ENCODE results near the gene CTDP1. TPM values are rescaled to one million over a fixed set of nuclear protein-coding genes. Genes with fewer than 3 reads are reported as not detected.
"Not testable (repeated sequence)": the region's sequence is repeated elsewhere in the genome, so short reads cannot be mapped to it uniquely, and the experiment has no call there.

Gene CTDP1
- total and polyA plus RNA-seq, 5 donors: 7.1 to 11.5 (median 9.9) TPM

DNA sequence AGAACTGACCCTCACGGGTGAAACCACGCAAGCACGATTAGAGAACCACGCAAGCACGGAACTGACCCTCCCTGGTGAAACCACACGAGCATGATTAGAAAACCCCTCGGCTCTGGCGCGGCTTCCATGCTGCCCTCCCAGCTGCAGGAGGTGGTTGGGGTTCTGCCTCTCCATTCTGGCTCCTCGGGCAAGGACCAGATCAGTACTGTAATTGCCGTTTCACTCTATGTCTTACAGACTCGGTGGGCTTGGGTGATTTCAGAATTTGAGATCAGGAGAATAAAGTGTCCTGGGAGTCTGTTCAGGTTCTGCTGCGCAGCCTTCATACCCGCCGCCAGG, 59.8 kb downstream of the CTDP1 start:
- ATAC-seq (no peak), DNase-seq (no peak)
- Histone ChIP-seq H3K27ac (ENCODE audit: low read length) (no peak overlapping the region), H3K9me3 (ENCODE audit: control insufficient read depth, low read length) (no peaks in the 10 kb centered on the region), H3K4me1 (ENCODE audit: control insufficient read depth, insufficient read depth, low read length) (no peaks in the 10 kb centered on the region), H3K27me3 (ENCODE audit: control insufficient read depth, insufficient read depth) (no peaks in the 10 kb centered on the region), H3K4me3 (ENCODE audit: low read length) (no peak overlapping the region)
- intact Hi-C loops (cut with DNase I): no loop called here
- WGBS: 98% methylated on average over 15 of the region's 15 CpGs

DNA sequence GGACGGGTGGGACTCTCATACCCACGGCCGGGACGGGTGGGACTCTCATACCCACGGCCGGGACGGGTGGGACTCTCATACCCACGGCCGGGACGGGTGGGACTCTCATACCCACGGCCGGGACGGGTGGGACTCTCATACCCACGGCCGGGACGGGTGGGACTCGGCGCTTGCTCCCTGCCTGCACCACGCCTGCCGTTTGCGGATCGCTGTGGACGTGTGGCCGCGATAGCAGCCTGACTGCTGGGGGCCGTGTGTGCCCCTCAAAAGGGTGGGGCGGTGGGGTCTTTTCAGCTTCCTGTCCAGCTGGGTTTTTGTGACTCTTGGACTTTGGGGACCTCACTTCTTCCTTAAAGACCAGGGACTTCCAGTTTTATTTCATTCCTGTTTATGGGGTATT, 60.4 kb downstream of the CTDP1 start:
- H3K4me1 ChIP-seq (ENCODE audit: control insufficient read depth, insufficient read depth, low read length); intact Hi-C loops (cut with DNase I); ATAC-seq; H3K4me3 ChIP-seq (ENCODE audit: low read length); H3K27me3 ChIP-seq (ENCODE audit: control insufficient read depth, insufficient read depth); H3K27ac ChIP-seq (ENCODE audit: low read length); H3K9me3 ChIP-seq (ENCODE audit: control insufficient read depth, low read length): not testable (repeated sequence)
- WGBS: 94% methylated on average over 17 of the region's 27 CpGs
- DNase-seq: peak in 1 of 3 donors; percentile 56

DNA sequence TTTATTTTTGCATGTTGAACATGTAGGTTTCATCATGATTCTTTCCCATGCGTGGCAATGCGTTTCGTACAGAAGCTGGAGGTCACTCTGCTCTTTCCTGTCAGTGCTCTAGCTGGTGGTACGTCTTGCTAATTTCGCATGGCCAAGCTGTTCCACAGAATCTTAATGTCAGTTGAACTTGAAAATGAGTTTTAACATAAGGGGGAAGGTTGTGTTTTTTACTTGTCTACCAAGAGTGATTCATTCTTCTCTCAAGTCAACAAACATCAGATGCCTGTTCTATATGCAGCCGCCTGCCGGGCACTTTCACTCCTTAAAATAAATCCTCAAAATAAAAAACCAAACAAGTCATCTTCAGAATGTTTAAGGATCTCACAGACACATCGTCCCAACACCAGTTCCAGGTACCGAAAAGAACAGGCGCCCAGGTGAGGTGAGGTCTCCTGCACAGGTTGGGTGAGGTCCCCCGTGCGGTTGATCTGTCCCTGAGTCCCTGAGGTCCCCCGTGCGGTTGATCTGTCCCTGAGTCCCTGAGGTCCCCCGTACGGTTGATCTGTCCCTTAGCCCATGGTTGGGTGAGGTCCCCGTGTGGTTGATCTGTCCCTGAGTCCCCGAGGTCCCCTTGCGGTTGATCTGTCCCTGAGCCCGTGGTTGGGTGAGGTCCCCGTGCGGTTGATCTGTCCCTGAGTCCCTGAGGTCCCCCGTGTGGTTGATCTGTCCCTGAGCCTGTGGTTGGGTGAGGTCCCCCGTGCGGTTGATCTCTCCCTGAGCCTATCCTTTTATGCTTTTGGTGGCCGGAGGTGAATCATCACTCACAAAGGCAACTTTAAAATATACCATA, 61.1 kb downstream of the CTDP1 start:
- no peaks in the 10 kb centered on the region for H3K4me1 ChIP-seq (ENCODE audit: control insufficient read depth, insufficient read depth, low read length)
- H3K27ac ChIP-seq (ENCODE audit: low read length): no peak overlapping the region
- 95% methylated on average over 26 of the region's 26 CpGs for WGBS
- intact Hi-C loops (cut with DNase I): no loop called here
- no peaks in the 10 kb centered on the region for H3K27me3 ChIP-seq (ENCODE audit: control insufficient read depth, insufficient read depth)
- H3K4me3 ChIP-seq (ENCODE audit: low read length): no peak overlapping the region
- H3K9me3 ChIP-seq (ENCODE audit: control insufficient read depth, low read length): no peaks in the 10 kb centered on the region
- DNase-seq (peak in 2 of 3 donors; percentile 11 to 42), ATAC-seq (no peak)

DNA sequence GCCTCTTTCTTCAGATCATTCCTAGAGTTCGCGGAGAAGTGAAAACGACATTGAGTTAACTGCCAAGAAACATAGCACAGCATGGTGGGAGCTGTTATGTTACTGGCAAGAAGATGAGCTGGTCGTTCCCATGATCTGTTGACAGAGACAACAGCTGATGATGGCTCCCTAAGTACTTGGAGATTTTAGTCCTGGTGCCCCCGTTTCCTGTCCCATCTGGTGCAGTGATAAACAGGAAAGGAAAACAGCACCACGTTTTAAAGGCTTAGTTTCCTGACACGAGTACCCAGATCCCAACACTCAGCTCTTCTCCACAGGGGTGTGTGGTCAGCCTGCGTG, 61.7 kb downstream of the CTDP1 start:
- H3K4me1 ChIP-seq (ENCODE audit: control insufficient read depth, insufficient read depth, low read length): no peaks in the 10 kb centered on the region
- H3K27ac ChIP-seq (ENCODE audit: low read length): no peak overlapping the region
- H3K9me3 ChIP-seq (ENCODE audit: control insufficient read depth, low read length): no peaks in the 10 kb centered on the region
- ATAC-seq (no peak), DNase-seq (no peak)
- no peak overlapping the region for H3K4me3 ChIP-seq (ENCODE audit: low read length)
- intact Hi-C loops (cut with DNase I): no loop called here
- no peaks in the 10 kb centered on the region for H3K27me3 ChIP-seq (ENCODE audit: control insufficient read depth, insufficient read depth)
- WGBS: 78% methylated on average over 8 of the region's 8 CpGs

DNA sequence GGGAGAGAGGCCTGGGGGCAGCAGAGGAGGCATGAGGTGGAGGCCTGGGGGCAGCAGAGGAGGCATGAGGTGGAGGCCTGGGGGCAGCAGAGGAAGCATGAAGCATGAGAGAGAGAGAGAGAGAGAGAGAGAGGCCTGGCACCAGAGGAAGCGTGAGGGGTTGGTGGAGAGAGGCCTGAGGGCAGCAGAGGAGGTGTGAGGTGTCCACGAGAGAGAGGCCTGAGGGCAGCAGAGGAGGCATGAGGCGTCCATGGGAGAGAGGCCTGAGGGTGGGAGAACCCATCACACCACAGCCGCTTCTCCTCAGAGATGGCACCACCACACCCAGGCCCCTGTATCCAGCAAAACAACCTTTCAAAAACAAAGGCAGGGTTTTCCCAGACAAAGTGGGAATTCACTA, 62.5 kb downstream of the CTDP1 start:
- Histone ChIP-seq H3K27me3 (ENCODE audit: control insufficient read depth, insufficient read depth) (no peaks in the 10 kb centered on the region), H3K4me1 (ENCODE audit: control insufficient read depth, insufficient read depth, low read length) (no peaks in the 10 kb centered on the region), H3K9me3 (ENCODE audit: control insufficient read depth, low read length) (no peaks in the 10 kb centered on the region), H3K4me3 (ENCODE audit: low read length) (no peak overlapping the region), H3K27ac (ENCODE audit: low read length) (no peak overlapping the region)
- intact Hi-C loops (cut with DNase I): no loop called here
- no peak for ATAC-seq
- DNase-seq: no peak
- 99% methylated on average over 4 of the region's 4 CpGs for WGBS

DNA sequence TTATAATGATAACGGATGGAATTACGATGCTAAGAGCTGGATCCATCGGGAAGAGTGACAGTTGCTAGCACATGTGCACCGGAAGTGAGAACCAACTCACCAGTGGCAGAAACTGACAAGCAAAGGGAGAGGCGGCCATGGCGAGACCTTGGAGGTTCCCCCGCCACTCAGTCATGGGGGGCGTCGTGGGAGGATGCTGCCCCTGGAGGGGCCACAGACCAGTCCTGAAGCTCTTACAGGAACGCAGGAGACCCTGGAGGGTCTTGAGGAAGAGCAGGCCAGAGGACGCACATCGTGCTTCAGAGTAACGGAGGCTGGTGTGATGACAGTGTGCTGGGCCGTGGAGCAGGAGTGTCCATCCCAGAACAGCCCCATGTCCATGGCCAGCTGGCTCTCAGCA, 65.0 kb downstream of the CTDP1 start:
- 94% methylated on average over 14 of the region's 14 CpGs for WGBS
- H3K27ac ChIP-seq (ENCODE audit: low read length): no peak overlapping the region
- H3K9me3 ChIP-seq (ENCODE audit: control insufficient read depth, low read length): no peaks in the 10 kb centered on the region
- H3K4me3 ChIP-seq (ENCODE audit: low read length): no peak overlapping the region
- intact Hi-C loops (cut with DNase I): no loop called here
- no peaks in the 10 kb centered on the region for H3K4me1 ChIP-seq (ENCODE audit: control insufficient read depth, insufficient read depth, low read length)
- DNase-seq (no peak), ATAC-seq (no peak)
- H3K27me3 ChIP-seq (ENCODE audit: control insufficient read depth, insufficient read depth): no peaks in the 10 kb centered on the region

DNA sequence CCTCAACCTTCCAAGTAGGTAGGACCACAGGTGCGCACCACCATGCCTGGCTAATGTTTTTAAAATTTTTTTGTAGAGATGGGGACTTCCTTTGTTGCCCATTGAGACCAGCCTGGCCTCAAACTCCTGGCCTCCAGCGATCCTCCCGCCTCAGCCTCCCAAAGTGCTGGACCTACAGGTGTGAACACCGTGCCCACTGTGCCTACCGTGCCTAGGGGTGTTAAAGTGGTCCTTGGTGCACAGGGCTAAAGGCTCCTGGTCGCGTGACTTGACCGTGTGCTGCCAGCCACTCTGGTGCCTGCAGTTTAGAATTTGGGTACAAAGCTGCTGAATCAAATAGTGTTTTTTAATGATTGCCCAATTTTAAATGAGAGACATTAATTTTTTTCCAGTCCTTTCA, 67.1 kb downstream of the CTDP1 start:
- no peaks in the 10 kb centered on the region for H3K4me1 ChIP-seq (ENCODE audit: control insufficient read depth, insufficient read depth, low read length)
- no peaks in the 10 kb centered on the region for H3K9me3 ChIP-seq (ENCODE audit: control insufficient read depth, low read length)
- DNase-seq (no peak), ATAC-seq (no peak)
- no peak overlapping the region for H3K4me3 ChIP-seq (ENCODE audit: low read length)
- H3K27me3 ChIP-seq (ENCODE audit: control insufficient read depth, insufficient read depth): no peaks in the 10 kb centered on the region
- intact Hi-C loops (cut with DNase I): no loop called here
- H3K27ac ChIP-seq (ENCODE audit: low read length): no peak overlapping the region
- 99% methylated on average over 8 of the region's 8 CpGs for WGBS

DNA sequence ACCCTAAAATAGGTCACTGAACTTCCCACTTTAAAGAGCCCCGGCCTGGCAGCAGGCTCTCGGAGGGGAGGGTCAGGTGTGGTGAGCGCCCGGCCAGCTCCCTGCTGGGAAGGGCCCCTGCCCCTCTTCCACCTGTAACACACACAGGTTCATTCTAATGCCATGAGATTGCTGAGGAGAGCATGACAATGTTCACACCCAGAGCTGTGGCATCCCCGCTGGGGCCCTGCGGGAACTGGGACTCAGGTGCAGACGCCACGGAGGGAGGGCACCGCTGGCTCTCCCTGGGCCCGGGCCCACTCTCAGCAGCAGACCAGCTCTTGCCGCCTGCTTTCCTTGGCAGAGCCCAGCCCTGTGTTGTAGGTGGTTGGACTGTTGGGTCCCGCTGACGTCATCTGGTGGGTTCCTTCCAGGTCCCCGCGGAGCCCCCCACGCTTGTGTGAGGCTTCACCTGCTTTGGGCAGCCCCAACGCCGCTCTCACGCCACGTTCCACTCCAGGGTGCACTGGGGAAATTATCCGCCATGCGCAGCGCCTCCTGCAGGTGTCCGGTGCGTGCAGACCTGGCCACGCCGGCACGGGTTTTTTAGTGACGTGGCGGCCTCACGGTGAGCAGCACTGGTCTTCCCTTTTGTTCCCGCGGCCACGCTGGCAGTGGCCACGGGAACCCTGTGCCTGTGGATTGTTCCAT, 67.7 kb downstream of the CTDP1 start:
- Histone ChIP-seq H3K27me3 (ENCODE audit: control insufficient read depth, insufficient read depth) (no peaks in the 10 kb centered on the region), H3K4me3 (ENCODE audit: low read length) (no peak overlapping the region), H3K9me3 (ENCODE audit: control insufficient read depth, low read length) (no peaks in the 10 kb centered on the region), H3K4me1 (ENCODE audit: control insufficient read depth, insufficient read depth, low read length) (no peaks in the 10 kb centered on the region), H3K27ac (ENCODE audit: low read length) (no peak overlapping the region)
- 96% methylated on average over 35 of the region's 35 CpGs for WGBS
- ATAC-seq (no peak), DNase-seq (no peak)
- intact Hi-C loops (cut with DNase I): no loop called here

DNA sequence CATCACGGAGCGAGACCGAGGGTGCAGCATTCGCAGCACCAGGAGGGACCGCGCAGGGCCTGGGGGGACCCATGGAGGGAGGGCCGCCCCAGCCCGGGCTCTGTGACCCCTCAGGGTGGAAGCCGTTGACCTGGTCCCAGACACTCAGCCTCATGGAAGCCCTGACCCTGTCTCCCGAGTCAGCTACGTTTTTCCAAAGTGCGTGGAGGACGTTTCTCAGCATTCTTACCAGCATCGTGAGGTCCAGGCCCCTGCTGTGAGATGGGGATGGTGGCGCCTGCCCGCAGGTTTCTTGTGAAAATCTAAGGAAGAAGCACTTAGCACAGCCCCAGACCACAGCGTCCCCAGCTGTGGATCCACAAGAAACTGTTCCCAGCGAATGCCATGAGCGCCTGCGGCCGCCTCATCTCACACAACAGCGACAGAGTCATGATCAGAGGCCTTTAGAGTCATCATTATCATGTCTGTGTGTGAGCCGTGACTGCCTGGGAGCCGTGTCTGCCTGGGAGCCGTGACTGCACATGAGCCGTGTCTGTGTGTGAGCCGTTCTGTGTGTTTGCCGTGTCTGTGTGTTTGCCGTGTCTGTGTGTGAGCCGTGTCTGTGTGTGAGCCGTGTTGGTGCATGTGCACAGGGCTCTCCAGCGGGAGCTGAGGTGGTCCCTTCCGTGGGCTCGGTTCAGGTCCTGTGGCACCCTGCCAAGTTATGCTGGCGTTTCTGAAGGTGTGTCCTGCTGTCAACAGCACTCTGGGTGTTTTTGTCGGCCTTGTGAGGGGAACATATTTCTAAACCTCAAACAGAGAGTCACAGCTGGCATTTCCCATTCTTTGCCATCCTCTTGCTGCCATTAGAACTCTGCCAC, 68.9 kb downstream of the CTDP1 start:
- ATAC-seq (no peak), DNase-seq (no peak)
- Histone ChIP-seq H3K9me3 (ENCODE audit: control insufficient read depth, low read length) (no peaks in the 10 kb centered on the region), H3K27me3 (ENCODE audit: control insufficient read depth, insufficient read depth) (no peaks in the 10 kb centered on the region), H3K4me3 (ENCODE audit: low read length) (no peak overlapping the region), H3K4me1 (ENCODE audit: control insufficient read depth, insufficient read depth, low read length) (no peaks in the 10 kb centered on the region), H3K27ac (ENCODE audit: low read length) (no peak overlapping the region)
- intact Hi-C loops (cut with DNase I): no loop called here
- WGBS: 87% methylated on average over 36 of the region's 36 CpGs

DNA sequence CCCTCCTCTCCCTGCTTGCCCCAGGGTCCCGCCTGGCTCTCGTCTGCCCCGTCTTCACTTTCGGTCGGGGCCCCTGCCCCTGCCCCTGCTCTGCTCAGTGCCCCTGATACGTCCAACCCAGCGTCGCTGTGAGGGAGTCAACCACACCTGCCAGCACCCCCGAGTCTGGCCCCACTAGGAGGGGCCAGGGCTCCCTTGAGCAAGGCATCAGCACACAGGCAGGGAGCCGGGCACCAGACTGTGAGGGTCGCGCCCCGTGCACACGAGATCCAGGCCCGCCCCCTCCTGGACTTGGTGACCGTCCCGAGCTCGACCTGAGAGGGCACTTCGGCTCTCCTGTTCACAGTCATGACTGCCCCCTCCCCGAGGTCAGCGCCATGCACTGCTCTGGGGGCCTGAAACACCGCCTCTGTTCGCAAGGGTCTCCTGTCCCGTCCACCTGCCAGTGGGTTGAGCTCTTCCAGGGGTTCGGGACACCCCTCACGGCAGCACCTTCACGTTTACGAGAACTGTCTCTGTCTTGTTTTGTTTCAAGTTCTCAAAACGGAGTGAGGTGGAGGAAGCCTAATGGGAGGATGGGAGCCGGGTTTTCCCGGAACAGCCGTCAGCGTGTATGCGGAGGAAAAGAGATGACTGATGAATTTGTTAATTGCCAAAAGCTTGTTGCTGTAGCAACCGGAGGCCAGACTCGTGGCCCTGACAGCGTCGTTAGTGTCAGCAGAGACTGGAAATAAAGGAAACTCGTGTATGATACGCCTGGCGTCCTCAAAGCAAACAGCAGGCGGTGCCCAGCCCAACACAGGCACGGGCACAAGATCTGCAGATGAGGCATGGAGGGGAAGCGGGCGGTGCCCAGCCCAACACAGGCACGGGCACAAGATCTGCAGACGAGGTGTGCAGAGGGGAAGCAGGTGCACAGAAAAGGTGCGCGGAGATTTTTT, 69.9 kb downstream of the CTDP1 start:
- Histone ChIP-seq H3K9me3 (ENCODE audit: control insufficient read depth, low read length) (no peaks in the 10 kb centered on the region), H3K4me1 (ENCODE audit: control insufficient read depth, insufficient read depth, low read length) (no peaks in the 10 kb centered on the region), H3K27me3 (ENCODE audit: control insufficient read depth, insufficient read depth) (no peaks in the 10 kb centered on the region), H3K27ac (ENCODE audit: low read length) (no peak overlapping the region), H3K4me3 (ENCODE audit: low read length) (no peak overlapping the region)
- WGBS: 81% methylated on average over 49 of the region's 49 CpGs
- intact Hi-C loops (cut with DNase I): no loop called here
- ATAC-seq (no peak), DNase-seq (no peak)
